Testis (tissue), 2 donors: ENCODE measurements around the gene NAT16.

Experiments used
- POLR2A ChIP-seq: fragments of 450-650 bp; IDR thresholded peaks from one replicate; pipeline ENCODE4 v1.6.1; 2017; ENCODE audit warnings: antibody characterized with exemption, mild to moderate bottlenecking, moderate library complexity
- TF ChIP-seq, protein P1 (sequence below), 3 experiments: fragments of 450-650 bp in 2 of 3; fragments of 200-600 bp in 1 of 3; sonication (generic) in 1 of 3; IDR thresholded peaks; one replicate each; pipeline ENCODE4 v1.5.1; 2016 to 2019; ENCODE audit warnings: antibody characterized with exemption in 3 of 3, mild to moderate bottlenecking in 2 of 3, moderate library complexity in 1 of 3

DNA sequence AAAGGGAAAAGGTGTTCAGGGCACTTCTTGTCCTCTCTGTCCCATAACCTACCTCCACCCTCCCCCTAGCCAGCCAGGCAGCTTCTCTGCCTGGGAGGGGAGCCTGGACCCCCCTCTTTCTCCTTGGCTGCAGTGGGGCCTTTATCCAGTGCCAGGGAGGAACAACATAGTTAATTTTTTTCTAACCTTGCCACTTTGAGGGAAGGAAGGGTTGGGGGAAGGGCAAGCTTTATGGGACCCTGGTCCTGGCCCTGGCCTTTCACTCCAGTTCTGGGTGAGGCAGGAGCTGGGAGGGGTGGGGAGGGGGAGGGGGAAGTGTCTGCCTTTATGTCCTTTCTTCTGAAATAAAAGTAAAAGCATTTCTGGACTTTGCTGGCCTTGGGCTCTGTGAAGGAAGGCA is 19.2 kb downstream of the NAT16 start:
- TF ChIP-seq, protein P1, sequence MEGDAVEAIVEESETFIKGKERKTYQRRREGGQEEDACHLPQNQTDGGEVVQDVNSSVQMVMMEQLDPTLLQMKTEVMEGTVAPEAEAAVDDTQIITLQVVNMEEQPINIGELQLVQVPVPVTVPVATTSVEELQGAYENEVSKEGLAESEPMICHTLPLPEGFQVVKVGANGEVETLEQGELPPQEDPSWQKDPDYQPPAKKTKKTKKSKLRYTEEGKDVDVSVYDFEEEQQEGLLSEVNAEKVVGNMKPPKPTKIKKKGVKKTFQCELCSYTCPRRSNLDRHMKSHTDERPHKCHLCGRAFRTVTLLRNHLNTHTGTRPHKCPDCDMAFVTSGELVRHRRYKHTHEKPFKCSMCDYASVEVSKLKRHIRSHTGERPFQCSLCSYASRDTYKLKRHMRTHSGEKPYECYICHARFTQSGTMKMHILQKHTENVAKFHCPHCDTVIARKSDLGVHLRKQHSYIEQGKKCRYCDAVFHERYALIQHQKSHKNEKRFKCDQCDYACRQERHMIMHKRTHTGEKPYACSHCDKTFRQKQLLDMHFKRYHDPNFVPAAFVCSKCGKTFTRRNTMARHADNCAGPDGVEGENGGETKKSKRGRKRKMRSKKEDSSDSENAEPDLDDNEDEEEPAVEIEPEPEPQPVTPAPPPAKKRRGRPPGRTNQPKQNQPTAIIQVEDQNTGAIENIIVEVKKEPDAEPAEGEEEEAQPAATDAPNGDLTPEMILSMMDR (IDR thresholded peaks at IDR 0.05): no peak
- no peak for TF ChIP-seq POLR2A
